ENCODE data around the gene PKP1.

PKP1 gene

GRCh38 chr1:201371276-201371675 lies 88.0 kb downstream of the PKP1 start:
- Histone ChIP-seq H2AFZ (ENCODE audit: low read length) (no peak overlapping the region), H3K9me3 (ENCODE audit: low read length) (no peaks in the 10 kb centered on the region), H3K36me3 (ENCODE audit: insufficient read depth, low read length) (no peaks in the 10 kb centered on the region), H3K27ac (ENCODE audit: low read depth, low read length, poor library complexity, severe bottlenecking) (no peak overlapping the region), H3K4me3 (ENCODE audit: low read depth, low read length, poor library complexity, severe bottlenecking) (no peak overlapping the region), H3K27me3 (ENCODE audit: insufficient read depth, low read length) (no peaks in the 10 kb centered on the region), H3F3A (ENCODE audit: insufficient read depth, low read length) (no peaks in the 10 kb centered on the region), H3K9ac (ENCODE audit: low read length) (no peak overlapping the region), H3K4me1 (ENCODE audit: insufficient read depth, low read length, severe bottlenecking) (no peaks in the 10 kb centered on the region), H3K4me2 (ENCODE audit: low read length) (no peak overlapping the region), H3K9me2 (ENCODE audit: low read depth, low read length) (no peaks in the 10 kb centered on the region), H3K79me2 (ENCODE audit: insufficient read depth, low read length) (no peaks in the 10 kb centered on the region), H4K20me1 (ENCODE audit: insufficient read depth, low read length) (no peaks in the 10 kb centered on the region)
- no peak for TF ChIP-seq EZH2 (IDR thresholded peaks at IDR 0.05; ENCODE audit: borderline replicate concordance, low read length)
- TF ChIP-seq CTCF (IDR thresholded peaks at IDR 0.05; ENCODE audit: low read length) = no peak

GRCh38 chr1:201371792-201372191 lies 88.5 kb downstream of the PKP1 start:
- Histone ChIP-seq H3K4me3 (ENCODE audit: low read depth, low read length, poor library complexity, severe bottlenecking) (no peak overlapping the region), H3F3A (ENCODE audit: insufficient read depth, low read length) (no peaks in the 10 kb centered on the region), H3K36me3 (ENCODE audit: insufficient read depth, low read length) (no peaks in the 10 kb centered on the region), H3K27me3 (ENCODE audit: insufficient read depth, low read length) (no peaks in the 10 kb centered on the region), H3K9me2 (ENCODE audit: low read depth, low read length) (no peaks in the 10 kb centered on the region), H3K79me2 (ENCODE audit: insufficient read depth, low read length) (no peaks in the 10 kb centered on the region), H3K9me3 (ENCODE audit: low read length) (no peaks in the 10 kb centered on the region), H4K20me1 (ENCODE audit: insufficient read depth, low read length) (no peaks in the 10 kb centered on the region), H3K9ac (ENCODE audit: low read length) (no peak overlapping the region), H3K4me1 (ENCODE audit: insufficient read depth, low read length, severe bottlenecking) (no peaks in the 10 kb centered on the region), H3K27ac (ENCODE audit: low read depth, low read length, poor library complexity, severe bottlenecking) (no peak overlapping the region), H3K4me2 (ENCODE audit: low read length) (no peak overlapping the region), H2AFZ (ENCODE audit: low read length) (no peak overlapping the region)
- TF ChIP-seq EZH2 (IDR thresholded peaks at IDR 0.05; ENCODE audit: borderline replicate concordance, low read length) (no peak), CTCF (IDR thresholded peaks at IDR 0.05; ENCODE audit: low read length) (no peak)

- Histone ChIP-seq H3K27me3 (ENCODE audit: insufficient read depth, low read length) (no peaks in the 10 kb centered on the region), H3K36me3 (ENCODE audit: insufficient read depth, low read length) (no peaks in the 10 kb centered on the region), H3K4me2 (ENCODE audit: low read length) (no peak overlapping the region), H3K4me3 (ENCODE audit: low read depth, low read length, poor library complexity, severe bottlenecking) (no peak overlapping the region), H3K4me1 (ENCODE audit: insufficient read depth, low read length, severe bottlenecking) (no peaks in the 10 kb centered on the region), H4K20me1 (ENCODE audit: insufficient read depth, low read length) (no peaks in the 10 kb centered on the region), H3K9ac (ENCODE audit: low read length) (no peak overlapping the region), H3K9me2 (ENCODE audit: low read depth, low read length) (no peaks in the 10 kb centered on the region), H2AFZ (ENCODE audit: low read length) (no peak overlapping the region), H3K27ac (ENCODE audit: low read depth, low read length, poor library complexity, severe bottlenecking) (no peak overlapping the region), H3K9me3 (ENCODE audit: low read length) (no peaks in the 10 kb centered on the region), H3F3A (ENCODE audit: insufficient read depth, low read length) (no peaks in the 10 kb centered on the region), H3K79me2 (ENCODE audit: insufficient read depth, low read length) (no peaks in the 10 kb centered on the region)
- TF ChIP-seq EZH2 (IDR thresholded peaks at IDR 0.05; ENCODE audit: borderline replicate concordance, low read length) (no peak), CTCF (IDR thresholded peaks at IDR 0.05; ENCODE audit: low read length) (no peak)
Observed at GRCh38 chr1:201374364-201374763, 91.1 kb downstream of the PKP1 start.
